HG03521 (cell line): Measurements from ENCODE around the gene NTN1.

Experiments used
- ATAC-seq: cut with Tn5 transposase; IDR thresholded peaks from one replicate; pipeline ENCODE4 v1.9.1; 2021; ENCODE audit warnings: mild to moderate bottlenecking, moderate library complexity; ENCODE audit not compliant: unreplicated experiment

The NTN1 gene

GRCh38 chr17:9120471-9120870 is 99.2 kb downstream of the NTN1 start:
- no peak for ATAC-seq

DNA sequence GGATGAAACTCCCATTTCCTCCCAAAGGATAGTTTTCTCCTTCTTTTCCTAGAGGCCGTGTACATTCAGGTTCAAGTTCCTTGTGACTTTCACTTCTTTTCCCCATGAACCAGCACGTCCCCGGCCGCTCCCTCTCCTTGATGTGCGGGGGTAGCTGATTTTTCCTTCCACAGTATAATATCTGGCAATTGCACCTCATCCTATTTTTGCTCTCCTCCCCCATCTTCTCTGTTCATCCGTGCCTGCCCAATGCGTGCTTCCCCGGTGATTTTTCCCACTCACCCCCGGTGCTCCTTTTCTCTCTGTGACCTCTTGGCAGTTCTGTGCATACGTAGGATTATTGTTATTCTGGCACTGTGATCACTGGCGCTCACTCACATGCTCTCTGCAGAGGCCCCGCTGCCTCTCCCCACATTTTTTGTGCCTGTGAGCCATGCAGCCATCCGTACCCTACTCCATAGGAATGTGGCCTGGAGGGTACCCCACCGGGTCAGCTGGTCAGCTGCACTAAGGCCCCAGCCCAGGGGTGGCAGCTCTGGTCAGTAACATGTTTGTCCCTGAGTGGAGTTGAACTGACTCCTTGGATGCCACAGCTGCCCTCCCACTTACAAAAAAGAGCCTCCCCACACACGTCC is 100.0 kb downstream of the NTN1 start:
- ATAC-seq, result no peak

GRCh38 chr17:9123594-9124553 is 102.6 kb downstream of the NTN1 start:
- ATAC-seq, result no peak

- ATAC-seq, result no peak
These were observed 103.2 kb downstream of the NTN1 start for GRCh38 chr17:9124554-9124935.

DNA sequence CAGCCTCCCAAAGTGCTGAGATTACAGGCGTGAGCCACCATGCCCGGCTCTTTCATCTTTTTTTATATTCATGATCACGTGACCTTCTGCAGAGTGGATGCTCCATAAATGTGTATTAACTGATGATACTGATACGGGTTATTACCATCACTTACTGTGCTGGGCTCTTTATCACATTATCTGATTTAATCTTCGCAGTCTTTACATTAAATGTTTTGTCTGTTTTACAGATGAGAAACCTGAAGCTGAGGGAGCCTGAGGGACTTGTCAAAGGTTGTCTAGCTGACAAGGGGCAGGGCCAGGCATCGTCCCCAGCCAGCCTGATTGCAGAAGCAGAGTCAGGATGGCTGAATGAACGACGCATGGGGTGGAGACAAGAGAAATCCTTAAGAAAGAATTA is 104.4 kb downstream of the NTN1 start:
- no peak for ATAC-seq

DNA sequence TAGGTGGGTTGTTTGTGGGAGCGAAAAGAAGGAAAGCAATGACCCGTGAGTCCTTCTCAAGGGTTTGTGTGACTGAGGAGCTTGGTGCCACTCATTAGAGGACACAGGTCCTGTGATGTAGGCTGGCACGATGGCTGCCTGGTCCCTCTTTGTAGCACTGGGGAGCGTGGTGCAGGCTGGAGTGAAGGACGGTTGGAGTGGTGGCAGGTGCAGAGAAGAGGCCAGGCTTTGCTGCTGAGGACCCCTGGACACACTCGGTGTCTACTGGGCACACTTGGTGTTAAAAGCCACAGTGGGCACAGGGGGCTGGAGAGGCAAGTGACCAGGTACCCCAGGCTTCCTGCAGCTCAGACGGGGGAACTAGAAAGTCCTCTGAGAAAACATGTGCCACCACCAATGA is 106.0 kb downstream of the NTN1 start:
- no peak for ATAC-seq

- ATAC-seq, result no peak
These were observed 110.1 kb downstream of the NTN1 start for GRCh38 chr17:9131371-9131770.

DNA sequence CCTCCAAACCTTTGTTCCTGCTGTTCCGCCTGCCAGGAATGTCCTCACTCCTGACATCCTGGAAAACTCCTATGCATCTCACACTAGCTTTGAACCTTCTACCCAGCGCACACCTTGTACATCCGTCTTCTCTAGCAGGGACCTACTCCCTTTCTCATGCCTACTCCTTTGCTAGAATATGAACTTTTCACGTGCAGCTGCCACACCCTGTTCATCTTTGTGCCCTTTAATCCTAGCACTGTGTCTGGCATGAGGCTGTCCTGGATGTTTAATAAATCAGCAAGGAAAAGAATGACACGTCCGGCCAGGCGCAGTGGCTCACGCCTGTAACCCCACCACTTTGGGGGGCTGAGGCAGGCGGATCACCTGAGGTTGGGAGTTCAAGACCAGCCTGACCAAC is 111.0 kb downstream of the NTN1 start:
- ATAC-seq, result no peak

GRCh38 chr17:9132944-9133610 is 111.8 kb downstream of the NTN1 start:
- ATAC-seq, result no peak

DNA sequence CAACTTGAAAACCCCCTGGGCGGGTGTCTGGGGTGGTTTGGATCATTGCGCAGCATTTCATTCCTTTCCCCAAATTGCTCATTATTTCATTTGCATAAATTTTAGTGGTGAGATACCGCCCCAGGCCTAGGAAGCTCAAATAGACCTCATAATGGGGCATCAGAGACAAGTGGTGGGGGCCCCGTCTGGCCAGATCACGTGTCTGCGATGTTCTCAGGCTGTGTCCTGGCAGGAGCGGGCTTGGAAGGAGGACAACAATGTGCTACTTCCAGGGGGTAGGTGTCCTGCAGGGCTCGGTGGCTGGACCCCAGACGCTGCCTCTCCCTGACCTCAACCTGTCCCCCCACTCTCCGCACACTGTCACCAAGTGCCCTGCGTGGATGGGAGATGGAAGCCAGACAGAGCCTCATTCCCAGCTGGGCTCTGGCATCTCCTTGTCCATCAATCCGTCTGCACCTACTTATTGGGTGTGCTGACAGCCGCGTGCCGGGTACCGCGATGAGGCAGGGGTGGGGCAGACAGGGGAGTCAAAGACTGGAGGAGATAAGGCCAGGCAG is 116.9 kb downstream of the NTN1 start:
- no peak for ATAC-seq

- no peak for ATAC-seq
These were observed 118.4 kb downstream of the NTN1 start for GRCh38 chr17:9139695-9140094.

- no peak for ATAC-seq
These were observed 119.5 kb downstream of the NTN1 start for GRCh38 chr17:9140550-9141424.

DNA sequence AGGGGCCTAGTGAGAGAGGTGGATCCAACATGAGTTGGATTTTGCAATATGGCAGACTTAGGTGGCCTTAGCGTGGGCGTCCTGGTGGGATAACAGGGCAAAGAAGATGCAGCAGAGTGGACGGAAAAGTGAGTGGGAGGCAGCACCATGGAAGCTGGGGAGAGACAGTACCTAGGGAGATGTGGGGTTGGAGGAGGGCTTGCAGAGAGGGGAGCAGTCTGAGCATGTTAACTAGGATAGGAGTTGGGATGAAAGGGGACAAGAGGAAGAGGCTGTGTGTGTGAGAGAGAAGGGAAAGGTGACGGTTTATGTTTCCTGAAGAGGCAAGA is 120.1 kb downstream of the NTN1 start:
- ATAC-seq, result no peak

- ATAC-seq, result no peak
These were observed 121.6 kb downstream of the NTN1 start for GRCh38 chr17:9142772-9143494.

GRCh38 chr17:9144502-9145249 is 123.4 kb downstream of the NTN1 start:
- ATAC-seq, result no peak

DNA sequence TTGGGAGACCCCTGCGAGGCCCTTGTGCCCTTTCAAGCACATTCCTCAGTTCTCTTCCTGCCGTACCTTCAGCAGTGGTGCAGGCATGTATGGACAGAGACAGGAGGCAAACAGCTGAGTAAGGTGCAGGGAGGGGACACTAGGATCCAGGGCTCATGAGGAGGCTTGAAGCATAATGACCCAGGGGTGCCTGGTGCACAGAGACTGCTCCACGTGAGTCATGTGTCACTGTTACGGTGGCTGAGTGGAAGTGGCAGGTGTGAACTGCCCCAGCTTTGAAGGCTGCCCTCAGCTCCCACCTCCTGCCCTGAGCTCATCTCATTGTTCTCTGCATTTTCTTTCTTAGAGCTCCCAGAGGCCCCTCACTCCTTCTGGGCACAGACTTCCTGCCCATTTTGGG is 124.8 kb downstream of the NTN1 start:
- no peak for ATAC-seq

DNA sequence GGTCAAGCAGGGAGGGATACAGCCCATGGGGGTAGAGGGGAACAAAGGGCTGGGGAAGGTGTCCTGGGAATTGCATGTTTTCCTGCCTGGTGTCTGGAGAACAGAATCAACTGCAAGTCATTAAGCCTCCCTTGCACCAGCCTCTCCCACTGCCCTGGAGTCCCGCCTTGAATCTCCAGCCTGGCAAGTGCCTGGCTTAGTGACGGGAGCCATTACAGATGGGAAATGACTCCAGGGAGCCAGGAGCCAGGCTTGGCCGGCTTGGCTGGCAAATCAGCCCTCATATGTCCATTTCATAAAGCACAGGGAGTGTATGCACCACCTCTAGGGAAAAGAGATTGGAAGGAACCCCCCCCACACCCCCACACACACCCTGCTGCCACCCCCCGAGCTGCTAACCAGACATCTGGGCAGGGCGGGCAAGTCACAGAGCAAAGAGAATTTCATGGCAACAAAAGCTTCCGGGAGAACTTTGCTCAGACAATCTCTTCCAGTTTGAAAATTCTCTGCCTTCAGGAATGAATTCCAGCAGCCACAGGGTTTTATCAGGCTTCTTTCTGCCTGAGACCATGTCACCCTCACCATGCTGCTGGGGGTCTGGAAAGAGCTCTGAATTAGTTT is 127.7 kb downstream of the NTN1 start:
- no peak for ATAC-seq

DNA sequence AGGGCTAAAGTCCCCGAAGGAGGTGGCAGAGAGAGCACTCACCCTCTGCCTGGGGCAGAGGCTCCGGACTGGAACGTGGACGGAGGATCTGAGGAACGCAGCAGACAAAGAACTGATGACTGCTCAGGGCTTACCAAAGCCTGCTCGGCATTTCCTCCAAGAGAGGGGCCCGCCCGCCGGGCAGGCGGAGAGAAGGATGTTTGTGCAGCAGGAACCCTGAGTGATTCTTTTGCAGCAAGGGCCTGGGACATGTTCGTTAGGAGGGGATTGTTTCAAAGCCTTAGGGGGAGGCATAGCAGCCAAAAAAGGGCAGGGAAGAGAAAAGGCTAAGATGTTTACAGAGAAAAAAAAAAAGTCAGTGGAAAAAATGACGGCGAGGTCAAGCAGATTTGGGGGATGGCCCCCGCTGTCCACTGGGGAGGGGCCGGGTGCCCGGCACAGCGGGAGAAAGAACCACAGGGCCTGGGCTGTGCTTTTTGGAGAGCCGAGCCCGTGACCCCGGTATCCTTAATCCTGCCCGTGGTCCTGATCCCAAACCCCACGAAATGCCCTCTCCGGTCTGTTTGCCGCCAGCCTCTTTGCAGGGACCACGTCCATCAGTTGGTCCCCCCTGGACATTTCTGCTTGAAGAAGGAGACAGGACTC is 129.3 kb downstream of the NTN1 start:
- no peak for ATAC-seq
